Calu3 (cell line): Measurements from ENCODE around the gene BTN3A1. TPM values are rescaled to one million over a fixed set of nuclear protein-coding genes. Genes with fewer than 3 reads are reported as not detected.

ENCODE experiments used
- BruUV-seq: library from RNA; stranded (reverse); fragments of 400-500 nt; replicated peaks from 2 replicates; lab custom pipeline; 2021; lab: Mats Ljungman, UMichigan
- CTCF ChIA-PET: fragments of 300-600 bp; sonication (Branson Sonifier 250); formaldehyde crosslinking; loops from one replicate; lab custom pipeline; 2022; ENCODE audit warnings: antibody characterized with exemption; lab: Charles Lee
- DNase-seq: peaks from one replicate; pipeline ENCODE4 v3.0.0; 2022
- H3K27ac Mint-ChIP-seq: one replicate; pipeline ENCODE4 v1.8.0; 2022; ENCODE audit warnings: mixed read lengths; ENCODE audit not compliant: unreplicated experiment
- H3K27me3 Mint-ChIP-seq: one replicate; pipeline ENCODE4 v1.8.0; 2022; ENCODE audit warnings: mixed read lengths; ENCODE audit not compliant: unreplicated experiment
- H3K36me3 Mint-ChIP-seq: one replicate; pipeline ENCODE4 v1.8.0; 2022; ENCODE audit warnings: mild to moderate bottlenecking, moderate library complexity, mixed read lengths; ENCODE audit not compliant: insufficient read depth, unreplicated experiment
- H3K4me1 Mint-ChIP-seq: one replicate; pipeline ENCODE4 v1.8.0; 2022; ENCODE audit warnings: mild to moderate bottlenecking, low read depth, mixed read lengths; ENCODE audit not compliant: unreplicated experiment
- H3K4me3 Mint-ChIP-seq: one replicate; pipeline ENCODE4 v1.8.0; 2022; ENCODE audit warnings: mild to moderate bottlenecking, low read depth, moderate library complexity, mixed read lengths; ENCODE audit not compliant: unreplicated experiment
- H3K9me3 Mint-ChIP-seq: one replicate; pipeline ENCODE4 v1.8.0; 2022; ENCODE audit warnings: low read depth, mixed read lengths; ENCODE audit not compliant: unreplicated experiment
- intact Hi-C: fragments of 100-400 bp; cut with micrococcal nuclease; formaldehyde crosslinking; loops from one replicate; pipeline ENCODE4 v1.10.0; 2022; ENCODE audit not compliant: unreplicated experiment
- total RNA-seq: library from RNA; stranded (reverse); gene quantifications from 2 replicates; pipeline ENCODE4 v1.2.3, GENCODE V29; 2022
- TF ChIP-seq, protein P1 (sequence below): fragments of 200-600 bp; IDR thresholded peaks from one replicate; pipeline ENCODE4 v1.8.0; 2022; ENCODE audit warnings: antibody characterized with exemption; ENCODE audit not compliant: unreplicated experiment

BTN3A1 gene
- total RNA-seq, 1 experiment from 2014 or later: 29.0 TPM

GRCh38 chr6:26388014-26388413 lies 14.1 kb upstream of the BTN3A1 start:
- TF ChIP-seq, protein P1, sequence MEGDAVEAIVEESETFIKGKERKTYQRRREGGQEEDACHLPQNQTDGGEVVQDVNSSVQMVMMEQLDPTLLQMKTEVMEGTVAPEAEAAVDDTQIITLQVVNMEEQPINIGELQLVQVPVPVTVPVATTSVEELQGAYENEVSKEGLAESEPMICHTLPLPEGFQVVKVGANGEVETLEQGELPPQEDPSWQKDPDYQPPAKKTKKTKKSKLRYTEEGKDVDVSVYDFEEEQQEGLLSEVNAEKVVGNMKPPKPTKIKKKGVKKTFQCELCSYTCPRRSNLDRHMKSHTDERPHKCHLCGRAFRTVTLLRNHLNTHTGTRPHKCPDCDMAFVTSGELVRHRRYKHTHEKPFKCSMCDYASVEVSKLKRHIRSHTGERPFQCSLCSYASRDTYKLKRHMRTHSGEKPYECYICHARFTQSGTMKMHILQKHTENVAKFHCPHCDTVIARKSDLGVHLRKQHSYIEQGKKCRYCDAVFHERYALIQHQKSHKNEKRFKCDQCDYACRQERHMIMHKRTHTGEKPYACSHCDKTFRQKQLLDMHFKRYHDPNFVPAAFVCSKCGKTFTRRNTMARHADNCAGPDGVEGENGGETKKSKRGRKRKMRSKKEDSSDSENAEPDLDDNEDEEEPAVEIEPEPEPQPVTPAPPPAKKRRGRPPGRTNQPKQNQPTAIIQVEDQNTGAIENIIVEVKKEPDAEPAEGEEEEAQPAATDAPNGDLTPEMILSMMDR: no peak
- no TSS peak for BruUV-seq
- CTCF ChIA-PET: no interaction called here
- intact Hi-C loops: no loop called here
- H3K4me1 Mint-ChIP-seq: peaks cover 36% of the 10 kb centered on the region
- no peaks in the 10 kb centered on the region for H3K9me3 Mint-ChIP-seq
- peak overlapping the region; percentile 67 for H3K27ac Mint-ChIP-seq
- peak; percentile 15 for DNase-seq
- peaks cover 14% of the 10 kb centered on the region for H3K36me3 Mint-ChIP-seq
- H3K27me3 Mint-ChIP-seq: no peaks in the 10 kb centered on the region
- peak overlapping the region; percentile 27 for H3K4me3 Mint-ChIP-seq

DNA sequence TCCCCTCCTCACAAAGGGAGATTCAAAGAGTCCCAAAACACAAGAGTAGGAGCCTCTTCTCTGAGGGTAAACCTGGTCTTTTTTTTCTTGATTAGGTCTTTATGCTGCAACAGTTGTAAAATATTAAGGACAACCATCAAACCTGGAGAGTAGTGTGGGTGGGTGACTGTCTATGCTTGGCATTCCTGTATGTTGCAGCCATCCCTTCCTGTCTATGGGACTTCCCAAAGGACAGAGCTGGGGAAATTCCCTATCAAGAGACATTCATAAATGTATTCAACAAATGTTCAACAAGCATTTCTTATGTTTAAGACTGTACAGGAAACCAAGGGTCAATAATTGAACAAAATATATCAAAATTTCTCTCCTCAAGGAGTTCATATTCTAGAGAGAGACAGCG lies 13.6 kb upstream of the BTN3A1 start:
- no TSS peak for BruUV-seq
- Mint-ChIP-seq H3K36me3 (peaks cover 10% of the 10 kb centered on the region), H3K4me3 (peak overlapping the region; percentile 27), H3K4me1 (peaks cover 36% of the 10 kb centered on the region), H3K27me3 (no peaks in the 10 kb centered on the region), H3K9me3 (no peaks in the 10 kb centered on the region), H3K27ac (peak overlapping the region; percentile 67)
- DNase-seq: no peak
- CTCF ChIA-PET: no interaction called here
- TF ChIP-seq, protein P1: no peak
- intact Hi-C loops: no loop called here

DNA sequence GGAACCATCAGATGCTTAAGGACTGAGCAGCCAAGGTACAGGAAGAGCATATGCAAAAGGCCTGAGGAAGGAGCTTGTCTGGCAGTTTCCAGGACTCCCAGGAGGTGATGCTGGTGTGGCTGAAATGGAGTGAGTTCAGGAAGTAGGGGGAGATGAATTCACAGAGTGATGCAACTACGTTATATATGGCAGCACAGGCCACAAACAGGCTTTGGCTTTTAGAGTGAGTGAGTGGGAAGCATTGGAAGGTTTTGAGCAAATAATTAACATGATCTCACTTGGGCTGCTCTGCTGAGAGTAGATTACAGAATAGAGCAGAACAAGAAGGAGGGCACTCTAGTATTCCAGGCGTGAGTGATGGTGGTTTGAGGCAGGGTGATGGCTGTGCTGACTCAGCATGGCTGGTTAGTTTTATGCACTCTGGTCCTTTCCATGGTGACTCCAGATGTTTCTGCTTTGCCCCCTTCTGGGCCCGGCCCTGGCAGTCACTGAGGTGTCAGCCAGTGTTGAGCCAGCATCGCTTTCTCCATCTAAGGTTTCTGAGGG lies 12.7 kb upstream of the BTN3A1 start:
- H3K27me3 Mint-ChIP-seq: no peaks in the 10 kb centered on the region
- peaks cover 31% of the 10 kb centered on the region for H3K4me1 Mint-ChIP-seq
- H3K27ac Mint-ChIP-seq: no peak overlapping the region
- CTCF ChIA-PET: interaction anchor here (0.8 kb wide), 1 partner anchor 132 kb away, joined by 3 read pairs; no protein-coding TSS in a partner anchor
- no peaks in the 10 kb centered on the region for H3K9me3 Mint-ChIP-seq
- no TSS peak for BruUV-seq
- no peak for DNase-seq
- peaks cover 5% of the 10 kb centered on the region for H3K36me3 Mint-ChIP-seq
- TF ChIP-seq, protein P1: no peak
- H3K4me3 Mint-ChIP-seq: no peak overlapping the region
- intact Hi-C loops: no loop called here

GRCh38 chr6:26390531-26390930 lies 11.5 kb upstream of the BTN3A1 start:
- CTCF ChIA-PET: no interaction called here
- H3K4me1 Mint-ChIP-seq: peaks cover 37% of the 10 kb centered on the region
- BruUV-seq: no TSS peak
- intact Hi-C loops: no loop called here
- H3K27me3 Mint-ChIP-seq: no peaks in the 10 kb centered on the region
- DNase-seq: no peak
- TF ChIP-seq, protein P1: no peak
- no peak overlapping the region for H3K27ac Mint-ChIP-seq
- H3K36me3 Mint-ChIP-seq: peaks cover 5% of the 10 kb centered on the region
- H3K9me3 Mint-ChIP-seq: no peaks in the 10 kb centered on the region
- no peak overlapping the region for H3K4me3 Mint-ChIP-seq
